GM18870 (cell line): Measurements from ENCODE around the gene SMAGP.
"Not testable (repeated sequence)": the region's sequence is repeated elsewhere in the genome, so short reads cannot be mapped to it uniquely, and the experiment has no call there.

Experiments
- ATAC-seq: cut with Tn5 transposase; IDR thresholded peaks from one replicate; pipeline ENCODE4 v1.9.1; 2021; ENCODE audit warnings: moderate library complexity; ENCODE audit not compliant: unreplicated experiment

SMAGP gene

GRCh38 chr12:51227112-51227511 is 43.1 kb downstream of the SMAGP start:
- not testable (repeated sequence) for ATAC-seq

GRCh38 chr12:51225771-51226170 is 44.4 kb downstream of the SMAGP start:
- ATAC-seq = no peak

GRCh38 chr12:51225234-51225633 is 45.0 kb downstream of the SMAGP start:
- no peak for ATAC-seq

GRCh38 chr12:51224625-51225024 is 45.6 kb downstream of the SMAGP start:
- ATAC-seq = no peak

GRCh38 chr12:51222461-51222860 is 47.8 kb downstream of the SMAGP start:
- ATAC-seq = no peak

GRCh38 chr12:51219857-51220256 is 50.4 kb downstream of the SMAGP start:
- ATAC-seq = not testable (repeated sequence)

- no peak for ATAC-seq
These were observed 50.9 kb downstream of the SMAGP start for GRCh38 chr12:51219322-51219721.

- no peak for ATAC-seq
These were observed 51.5 kb downstream of the SMAGP start for GRCh38 chr12:51218607-51219161.

- no peak for ATAC-seq
These were observed 52.1 kb downstream of the SMAGP start, which contains the start of gene POU6F1 for GRCh38 chr12:51217968-51218606. TSS of gene POU6F1 (minus strand) at chr12:51218062. CDS start at chr12:51206836, 11,226 bp downstream.

GRCh38 chr12:51217133-51217967 is 52.9 kb downstream of the SMAGP start:
- ATAC-seq = no peak

GRCh38 chr12:51216642-51217041 is 53.6 kb downstream of the SMAGP start:
- no peak for ATAC-seq

GRCh38 chr12:51214895-51215294 is 55.3 kb downstream of the SMAGP start:
- no peak for ATAC-seq

- ATAC-seq = no peak
These were observed 59.4 kb downstream of the SMAGP start for GRCh38 chr12:51210690-51211395.

- no peak for ATAC-seq
These were observed 61.0 kb downstream of the SMAGP start for GRCh38 chr12:51209259-51209658.

- ATAC-seq = no peak
These were observed 62.1 kb downstream of the SMAGP start for GRCh38 chr12:51208016-51208660.

- no peak for ATAC-seq
These were observed 64.9 kb downstream of the SMAGP start for GRCh38 chr12:51205350-51205749.

- ATAC-seq = no peak
These were observed 67.5 kb downstream of the SMAGP start for GRCh38 chr12:51202718-51203117.

- ATAC-seq = no peak
These were observed 69.4 kb downstream of the SMAGP start for GRCh38 chr12:51200806-51201205.

- no peak for ATAC-seq
These were observed 70.1 kb downstream of the SMAGP start for GRCh38 chr12:51200156-51200555.

- ATAC-seq = no peak
These were observed 70.8 kb downstream of the SMAGP start for GRCh38 chr12:51199366-51199945.
